Measurements from ENCODE around the gene LRP1B.

GRCh38 chr2:141517180-141517851 lies 613.5 kb downstream of the LRP1B start:
- no peak for TF ChIP-seq CTCF (IDR thresholded peaks at IDR 0.05)
- no peak for TF ChIP-seq POLR2A (IDR thresholded peaks at IDR 0.05)

All from vagina (tissue), 2 donors.